OCI-M1 (cell line): ENCODE data around the gene SLC25A1.
"Not testable (repeated sequence)": the region's sequence is repeated elsewhere in the genome, so short reads cannot be mapped to it uniquely, and the experiment has no call there.

ENCODE experiments used
- DNase-seq: peaks from one replicate; lab custom pipeline; 2025; lab: John Stamatoyannopoulos, UW

SLC25A1 gene

DNA sequence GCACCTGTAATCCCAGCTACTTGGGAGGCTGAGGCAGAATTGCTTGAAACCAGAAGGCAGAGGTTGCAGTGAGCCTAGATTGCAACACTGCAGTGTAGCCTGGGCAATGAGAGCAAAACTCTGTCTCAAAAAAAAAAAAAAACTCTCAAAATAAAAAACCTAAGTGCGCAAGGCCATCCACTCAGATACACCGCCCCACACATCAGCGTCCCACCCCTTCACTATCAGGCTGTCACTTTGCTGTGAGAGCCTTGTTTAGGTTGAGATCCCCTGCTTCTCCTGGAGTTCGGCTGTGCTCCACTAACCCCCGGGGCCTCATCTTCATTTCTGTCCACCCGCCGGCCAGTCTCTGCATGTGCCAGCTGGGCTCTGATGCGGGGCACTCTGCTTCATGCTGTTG, 12.1 kb downstream of the SLC25A1 start:
- no peak for DNase-seq

DNA sequence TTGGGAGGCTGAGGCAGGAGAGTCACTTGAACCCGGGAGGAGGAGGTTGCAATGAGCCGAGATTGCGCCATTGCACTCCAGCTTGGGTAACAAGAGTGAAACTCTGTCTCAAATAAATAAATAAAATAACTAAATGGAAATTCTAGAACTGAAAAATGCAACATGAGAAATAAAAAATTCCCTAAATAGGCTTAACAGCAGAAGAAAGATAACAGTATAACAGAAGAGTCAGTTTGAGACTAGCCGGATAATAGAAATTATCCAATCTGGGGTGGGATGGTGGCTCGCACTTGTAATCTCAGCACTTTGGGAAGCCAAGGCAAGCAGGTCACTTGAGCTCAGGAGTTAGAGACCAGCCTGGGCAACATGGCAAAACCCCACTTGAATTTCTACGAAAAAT, 14.1 kb downstream of the SLC25A1 start:
- DNase-seq, result no peak

DNA sequence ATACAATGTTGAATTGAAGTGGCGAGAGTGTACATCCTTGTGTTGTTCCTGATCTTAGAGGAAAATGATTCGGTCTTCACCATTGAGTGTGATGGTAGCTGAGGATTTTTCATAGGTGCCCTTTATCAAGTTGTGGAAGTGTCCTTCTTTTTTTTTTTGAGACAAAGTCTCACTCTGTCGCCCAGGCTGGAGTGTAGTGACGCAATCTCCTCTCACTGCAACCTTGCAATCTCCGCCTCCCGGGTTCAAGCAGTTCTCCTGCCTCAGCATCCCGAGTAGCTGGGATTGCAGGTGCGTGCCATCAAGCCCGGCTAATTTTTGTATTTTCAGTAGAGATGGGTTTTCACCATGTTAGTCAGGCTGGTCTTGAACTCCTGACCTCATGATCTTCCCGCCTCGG, 19.9 kb downstream of the SLC25A1 start:
- not testable (repeated sequence) for DNase-seq

DNA sequence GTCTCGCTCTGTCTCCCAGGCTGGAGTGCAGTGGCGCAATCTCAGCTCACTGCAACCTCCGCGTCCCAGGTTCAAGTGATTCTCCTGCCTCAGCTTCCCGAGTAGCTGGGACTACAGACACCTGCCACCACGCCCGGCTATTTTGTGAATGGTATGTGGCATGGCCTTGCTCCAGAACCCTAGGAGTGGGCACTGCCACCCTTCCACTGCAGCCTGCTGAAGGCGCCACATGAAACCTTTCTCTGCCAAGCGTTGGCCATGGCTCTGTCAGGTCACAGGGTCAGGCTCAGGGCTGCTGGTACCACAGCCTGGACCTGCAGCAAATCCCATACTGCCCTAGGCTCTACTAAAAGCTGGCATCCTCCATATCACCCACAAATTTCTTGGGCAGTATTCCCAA, 22.4 kb downstream of the SLC25A1 start:
- not testable (repeated sequence) for DNase-seq

DNA sequence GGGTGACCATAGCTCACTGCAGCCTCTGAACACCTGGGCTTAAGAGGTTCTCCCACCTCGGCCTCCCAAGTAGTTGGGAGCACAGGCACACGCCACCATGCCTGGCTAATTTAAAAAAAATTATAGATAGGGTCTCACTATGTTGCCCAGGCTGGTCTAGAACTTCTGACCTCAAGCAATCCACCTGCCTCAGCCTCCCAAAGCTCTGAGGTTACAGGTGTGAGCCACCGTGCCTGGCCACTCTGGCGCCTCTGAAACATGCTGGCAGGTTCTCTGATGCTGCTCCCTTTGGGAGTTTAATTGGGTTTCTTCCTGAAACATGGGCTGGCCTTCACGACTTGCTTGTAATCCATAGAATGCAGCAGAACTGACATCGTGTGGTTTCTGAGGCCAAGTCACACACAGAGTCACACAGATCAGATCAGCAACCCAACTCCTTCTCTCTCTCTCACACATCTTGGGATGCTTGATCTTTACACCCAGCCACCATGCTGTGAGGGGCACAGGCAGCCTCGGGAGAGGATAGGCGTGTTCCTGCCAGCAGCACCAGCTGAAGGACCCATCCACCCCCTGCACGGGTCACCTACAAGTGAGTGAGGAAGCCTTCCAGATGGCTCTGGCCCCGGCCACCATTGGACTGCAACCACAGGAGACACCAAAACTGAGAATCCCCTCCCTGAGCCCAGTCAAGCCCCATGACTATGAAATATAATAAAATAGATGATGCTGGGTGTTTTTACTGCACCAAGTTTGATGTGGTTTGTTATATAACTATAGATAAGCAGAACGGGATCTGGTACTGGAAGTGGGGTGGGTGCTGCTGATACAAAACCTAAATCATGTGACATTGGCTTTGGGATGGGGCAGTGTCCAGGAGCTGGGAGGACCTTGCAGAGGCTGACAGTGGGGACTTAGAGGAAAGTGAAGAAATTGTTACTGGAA, 25.3 kb downstream of the SLC25A1 start:
- peak; percentile 87 for DNase-seq

DNA sequence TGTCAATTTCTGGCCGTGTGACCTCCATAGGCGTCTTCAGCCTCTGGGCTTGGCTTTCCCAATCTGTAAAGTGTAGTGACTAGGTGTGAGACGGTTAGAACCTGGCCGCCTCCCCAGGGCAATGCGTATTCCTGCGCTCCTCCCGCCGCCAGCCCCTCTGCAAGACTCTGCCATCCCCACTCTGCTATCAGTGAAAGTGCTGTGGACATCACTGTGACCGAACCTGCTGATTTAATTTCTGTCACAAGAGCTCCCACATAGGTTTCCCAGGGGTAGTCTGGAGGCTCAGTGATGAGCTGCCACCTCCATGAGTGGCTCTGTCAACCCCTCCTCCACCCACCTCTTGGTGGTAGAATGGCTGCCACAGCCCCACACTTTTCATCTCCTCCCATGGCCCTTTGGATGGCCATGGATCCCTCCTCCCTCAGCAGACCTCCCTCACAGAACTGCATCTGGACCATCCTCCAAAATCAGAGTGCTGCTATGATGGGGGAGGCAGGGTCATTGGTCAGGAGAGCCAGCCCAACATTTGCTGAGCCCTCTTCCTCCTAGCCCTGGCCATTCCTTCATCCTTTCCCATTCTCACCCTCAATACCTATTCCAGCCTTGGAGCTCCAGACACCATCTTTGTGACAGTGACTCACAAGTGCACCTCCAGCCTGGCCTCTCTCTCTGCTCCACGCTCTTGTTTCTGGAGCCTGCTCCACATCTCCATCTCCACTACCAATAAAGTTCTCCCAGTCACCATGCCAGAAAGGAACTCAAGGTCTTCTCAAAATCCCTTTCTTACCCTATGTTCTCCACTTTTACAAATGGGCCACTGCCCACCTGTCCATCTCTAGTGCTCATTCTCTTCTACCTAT, 27.0 kb downstream of the SLC25A1 start:
- no peak for DNase-seq

DNA sequence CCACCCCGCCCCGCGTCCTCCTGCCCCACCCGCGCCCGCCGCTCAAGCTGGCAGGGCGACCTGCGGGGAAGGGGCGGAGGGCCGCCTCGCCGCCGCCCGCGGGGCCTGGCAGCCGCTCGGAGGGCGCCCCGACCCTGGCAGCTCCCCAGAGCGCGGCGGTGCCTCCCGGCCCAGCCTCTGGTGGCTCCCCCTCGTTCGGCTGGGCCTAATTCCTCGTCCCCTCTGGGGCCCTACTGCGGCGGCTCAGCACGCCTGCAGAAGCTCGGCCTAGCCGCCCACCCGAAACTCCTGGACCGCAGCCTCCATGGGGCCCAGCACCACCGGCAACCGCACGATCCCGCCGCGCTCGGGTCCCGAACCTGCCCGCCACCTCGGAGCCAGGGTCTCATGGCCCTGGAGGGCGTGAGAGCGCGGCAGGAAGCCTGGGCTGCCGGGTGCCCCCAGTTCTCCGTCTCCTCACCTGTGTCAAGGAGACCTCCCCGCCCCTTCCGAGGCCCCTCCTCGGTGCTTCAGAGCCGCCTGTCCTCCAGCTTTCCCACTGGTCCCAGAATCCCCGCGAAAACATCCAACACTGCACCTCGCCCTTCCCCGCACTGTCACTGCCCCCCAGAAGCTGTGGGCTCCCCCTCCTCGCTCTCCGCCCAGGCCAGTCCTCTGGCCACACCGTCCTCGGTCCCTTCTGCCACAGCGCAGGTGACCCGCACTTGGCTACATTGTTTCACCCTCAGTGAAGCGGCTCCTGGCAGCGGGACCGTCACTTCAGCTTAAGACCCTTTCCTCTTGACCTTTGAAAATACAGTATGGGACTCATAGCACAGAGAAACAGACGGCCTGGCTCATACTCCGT, 27.8 kb downstream of the SLC25A1 start:
- no peak for DNase-seq

DNA sequence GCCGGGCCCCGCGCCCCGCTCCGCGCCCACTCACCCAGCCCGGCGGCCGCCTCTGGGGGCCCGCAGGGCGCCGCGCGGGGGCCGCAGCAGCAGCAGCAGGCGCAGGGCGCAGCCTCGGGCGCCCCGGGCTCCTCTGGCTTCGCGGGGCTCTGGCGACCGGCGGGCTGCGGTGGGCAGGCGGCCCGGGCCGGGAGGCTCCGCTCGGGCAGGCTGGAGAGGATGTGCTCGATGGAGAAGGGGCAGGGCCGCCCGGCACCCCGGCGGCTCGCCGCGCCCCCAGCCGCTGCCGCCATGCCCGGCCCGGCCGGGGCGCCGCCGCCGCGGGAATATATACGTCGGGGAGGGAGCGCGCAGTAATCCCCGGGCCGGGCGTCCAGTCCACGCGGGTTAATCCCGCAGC, 28.5 kb downstream of the SLC25A1 start, which contains the start of gene GSC2:
Gene GSC2, minus strand, starts transcription at position 302 of the 400 bp plus-strand sequence. Its CDS starts 9 bp downstream, at position 293.
- no peak for DNase-seq

DNA sequence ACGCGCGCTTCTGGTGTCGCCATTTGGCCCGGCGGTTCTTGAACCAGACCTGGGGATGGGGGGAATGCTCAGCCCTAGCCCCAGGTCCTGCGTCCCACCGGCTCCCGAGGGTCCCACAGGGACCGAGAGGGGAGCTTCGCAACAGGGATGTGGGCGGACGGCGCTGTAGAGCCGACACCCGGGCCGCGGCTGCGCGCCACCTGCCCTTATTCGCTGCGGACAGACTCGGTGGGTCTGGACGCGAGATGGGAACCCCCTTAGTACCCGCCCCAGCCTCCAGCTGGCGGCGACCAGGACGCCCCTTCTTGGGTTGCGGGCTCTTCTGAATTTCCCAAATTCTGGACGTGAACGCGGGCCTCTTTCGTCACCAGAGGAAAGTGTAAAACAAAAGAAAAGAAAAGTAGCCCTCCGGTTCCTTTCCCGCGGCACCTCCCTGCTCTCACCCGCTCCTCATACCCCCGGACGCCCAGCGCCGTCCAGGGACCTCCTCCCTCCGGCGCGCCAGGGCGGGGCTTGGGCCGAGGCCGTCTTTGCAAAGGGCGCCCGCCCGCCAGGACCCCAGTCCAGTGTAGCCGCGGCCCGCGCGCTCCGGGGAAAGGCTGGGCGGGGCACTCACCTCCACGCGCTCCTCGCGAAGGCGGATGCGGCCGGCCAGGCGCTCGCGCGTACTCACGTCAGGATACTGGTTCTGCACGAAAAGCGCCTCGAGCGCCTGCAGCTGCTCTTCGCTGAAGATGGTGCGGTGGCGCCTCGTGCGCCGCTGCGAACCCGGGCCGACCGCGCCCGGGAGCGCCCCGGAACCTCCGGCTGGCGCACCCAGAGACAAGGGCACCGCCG, 29.3 kb downstream of the SLC25A1 start:
- DNase-seq, result no peak

DNA sequence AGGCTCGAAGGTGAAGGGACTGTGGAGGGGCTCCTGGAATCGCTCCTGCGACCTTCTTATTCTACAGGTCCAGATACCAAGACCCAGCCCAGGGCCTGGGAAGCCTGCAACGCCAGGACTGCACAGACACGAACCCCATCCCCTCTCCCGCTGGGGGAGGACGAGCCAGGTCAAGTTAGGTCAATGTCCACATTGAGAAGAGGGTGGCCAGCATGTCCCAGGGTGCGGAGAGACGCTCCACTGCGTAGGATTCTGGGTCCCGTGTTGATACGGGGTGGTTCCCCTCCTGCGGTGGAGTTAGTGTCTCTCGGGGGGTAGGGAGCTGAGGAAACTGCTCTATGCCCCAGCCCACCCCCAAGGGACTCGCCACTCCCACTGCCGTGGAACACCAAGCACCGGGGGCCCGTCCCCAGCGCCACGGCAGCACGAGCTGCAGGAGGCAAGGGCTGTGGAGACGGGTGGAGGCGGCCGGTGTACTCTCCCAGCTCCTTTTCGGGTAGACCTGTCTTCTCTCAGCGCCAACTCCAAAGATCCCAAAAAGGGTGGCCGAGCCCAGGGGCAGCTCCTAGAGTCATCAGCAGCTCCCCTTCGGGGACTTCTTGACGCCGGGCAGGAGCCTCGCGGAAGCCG, 30.0 kb downstream of the SLC25A1 start:
- DNase-seq, result no peak

DNA sequence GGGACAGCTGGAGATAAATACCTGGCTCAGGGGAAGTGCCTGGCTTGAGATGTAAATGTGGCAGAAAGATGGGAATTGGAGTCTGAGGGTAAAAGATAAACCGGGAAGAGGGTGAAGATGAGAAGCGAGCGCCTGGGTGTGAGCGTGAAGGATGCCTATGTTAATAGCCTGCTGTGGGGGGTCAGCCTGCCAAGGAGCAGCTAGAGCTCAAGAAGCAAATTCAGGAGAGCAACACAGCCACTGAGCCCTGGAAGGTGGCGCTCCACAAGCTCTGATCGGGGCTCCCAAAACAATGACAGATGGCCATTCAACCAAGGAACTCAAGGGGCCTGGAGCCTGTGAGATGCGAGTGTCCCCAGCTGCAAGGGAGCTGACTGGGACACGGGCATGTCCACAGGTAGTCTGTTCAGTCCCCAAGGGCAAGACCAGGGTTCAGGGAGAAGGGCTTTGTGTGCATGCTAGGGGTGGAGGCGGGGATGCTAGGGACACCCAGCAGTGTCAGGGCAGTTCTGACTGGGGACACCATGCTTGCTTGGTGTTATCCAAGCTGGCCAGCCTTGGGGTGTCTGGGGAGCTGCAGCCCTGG, 31.2 kb downstream of the SLC25A1 start:
- DNase-seq, result no peak

DNA sequence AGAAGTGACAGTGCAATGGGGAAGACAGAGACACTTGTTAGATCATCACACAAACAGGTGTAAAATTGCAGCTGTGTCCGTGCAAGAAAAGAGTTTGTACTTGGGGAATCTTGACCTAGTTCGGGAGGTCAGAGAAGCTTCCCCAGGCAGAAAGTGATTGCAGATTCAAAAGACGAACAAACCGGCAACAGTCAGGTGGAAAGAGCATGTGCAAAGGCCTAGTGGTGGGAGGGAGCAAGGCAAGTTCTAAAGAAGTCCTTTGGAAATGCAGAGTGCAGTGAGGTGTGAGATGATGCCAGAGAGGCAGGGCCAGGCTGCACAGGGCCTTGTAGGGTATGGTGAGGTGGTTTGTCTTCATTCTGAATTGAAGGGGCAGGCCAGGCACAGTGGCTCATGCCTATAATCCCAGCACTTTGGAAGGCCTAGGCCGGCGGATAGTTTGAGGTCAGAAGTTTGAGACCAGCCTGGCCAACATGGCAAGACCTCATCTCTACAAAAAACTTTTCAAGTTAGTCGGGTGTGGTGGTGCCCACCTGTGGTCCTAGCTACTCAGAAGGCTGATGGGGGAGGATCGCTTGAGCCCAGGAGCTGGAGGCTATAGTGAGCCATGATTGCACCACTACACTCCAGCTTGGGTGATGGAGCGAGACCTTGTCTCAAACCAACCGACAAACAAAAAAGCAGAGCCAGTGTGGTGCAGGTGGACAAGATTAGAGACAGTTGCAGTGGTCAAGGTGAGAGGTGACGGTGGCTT, 32.1 kb downstream of the SLC25A1 start:
- no peak for DNase-seq

DNA sequence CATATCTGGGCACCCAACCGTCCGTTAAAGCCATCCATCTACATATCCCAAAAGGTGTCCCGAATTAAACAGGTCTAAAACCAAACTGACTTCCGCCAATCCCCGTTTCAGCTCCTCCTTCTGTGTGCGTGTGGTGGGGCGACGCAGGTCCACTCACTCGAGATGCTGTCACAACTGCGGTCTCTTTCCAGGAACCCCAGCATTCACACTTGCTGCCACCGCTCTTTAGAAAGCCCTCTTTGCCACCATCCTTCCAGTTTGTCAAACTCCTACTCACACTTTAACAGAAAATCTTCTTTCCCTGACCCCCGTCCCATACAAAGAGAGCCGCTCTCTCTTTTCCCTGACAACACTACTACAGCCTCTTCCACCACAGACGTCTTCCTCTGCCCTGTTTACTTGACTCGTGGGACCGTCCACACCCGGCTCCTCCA, 34.6 kb downstream of the SLC25A1 start:
- peak; percentile 52 for DNase-seq

DNA sequence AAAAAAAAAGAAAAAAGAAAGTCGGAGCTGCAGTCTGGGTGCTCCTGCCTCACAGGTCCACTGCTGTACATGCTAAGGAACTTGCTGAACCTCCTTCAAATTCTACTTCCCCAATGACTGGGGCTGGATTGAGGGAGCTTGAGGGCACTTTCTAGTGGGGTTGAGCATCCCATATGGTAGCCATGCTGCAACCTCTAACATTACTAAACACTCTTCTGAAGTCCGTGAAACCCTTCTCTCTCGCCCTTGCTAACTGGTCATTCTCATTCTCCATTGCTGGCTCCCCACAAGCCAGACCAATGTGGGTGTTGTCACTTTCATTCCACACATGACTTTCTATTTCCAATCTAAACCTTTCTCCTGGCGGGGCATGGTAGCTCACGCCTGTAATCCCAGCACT, 35.3 kb downstream of the SLC25A1 start:
- DNase-seq, result no peak

DNA sequence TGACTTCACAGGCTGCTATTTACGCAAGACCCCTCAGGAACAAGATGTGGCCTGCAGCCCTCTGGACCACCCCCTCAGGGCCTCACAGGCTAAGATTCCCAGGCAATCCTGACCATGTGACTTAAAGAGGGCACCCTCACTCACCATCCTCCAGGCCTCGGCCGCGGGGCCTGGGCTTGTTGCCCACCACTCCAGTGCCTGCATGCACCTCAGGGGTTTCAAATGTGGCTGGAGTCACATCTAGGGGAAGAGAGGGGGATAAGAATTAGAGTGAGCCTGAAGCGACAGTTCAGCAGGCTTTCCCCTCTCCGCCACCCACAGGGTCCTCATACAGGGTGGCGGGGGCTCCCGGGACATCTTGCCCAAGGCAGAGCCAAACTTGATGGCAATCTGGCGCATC, 36.1 kb downstream of the SLC25A1 start:
- no peak for DNase-seq

DNA sequence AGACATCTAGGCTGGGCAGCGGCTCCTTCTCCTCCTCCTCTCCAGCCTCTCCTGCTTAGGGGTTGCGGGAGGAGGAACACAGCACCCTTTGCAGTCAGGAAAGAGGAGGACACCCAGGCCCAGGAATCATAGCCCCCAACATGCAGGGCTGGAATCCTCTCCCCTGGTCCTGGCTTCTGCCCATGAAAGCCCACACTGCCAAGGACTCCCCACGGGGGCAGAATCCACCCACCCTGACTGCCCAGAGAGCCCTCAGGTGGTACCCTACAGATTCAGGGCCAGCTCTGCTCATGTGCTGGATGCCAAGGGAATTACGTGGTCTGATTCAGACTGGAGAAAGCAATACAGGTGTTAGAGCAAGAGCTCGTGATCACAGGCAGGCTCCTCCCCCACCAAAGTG, 38.6 kb downstream of the SLC25A1 start:
- no peak for DNase-seq

DNA sequence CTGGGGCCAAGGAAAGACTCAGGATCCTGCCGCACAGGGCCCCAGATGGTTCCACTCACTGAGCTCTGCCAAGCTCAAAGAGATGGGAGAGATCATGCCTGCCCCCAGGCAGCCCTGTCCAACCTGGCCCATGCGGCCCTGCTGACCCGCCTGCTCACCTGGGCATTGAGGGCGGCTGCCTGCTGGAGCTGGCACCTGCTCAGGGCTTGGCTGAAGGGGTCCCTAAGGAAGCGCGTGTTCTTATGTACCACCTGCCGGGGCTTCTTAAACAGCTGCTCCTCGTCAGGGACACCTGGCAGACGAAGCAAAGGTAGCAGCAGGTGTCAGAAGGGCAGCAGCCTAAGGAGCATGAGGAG, 39.6 kb downstream of the SLC25A1 start:
- no peak for DNase-seq

DNA sequence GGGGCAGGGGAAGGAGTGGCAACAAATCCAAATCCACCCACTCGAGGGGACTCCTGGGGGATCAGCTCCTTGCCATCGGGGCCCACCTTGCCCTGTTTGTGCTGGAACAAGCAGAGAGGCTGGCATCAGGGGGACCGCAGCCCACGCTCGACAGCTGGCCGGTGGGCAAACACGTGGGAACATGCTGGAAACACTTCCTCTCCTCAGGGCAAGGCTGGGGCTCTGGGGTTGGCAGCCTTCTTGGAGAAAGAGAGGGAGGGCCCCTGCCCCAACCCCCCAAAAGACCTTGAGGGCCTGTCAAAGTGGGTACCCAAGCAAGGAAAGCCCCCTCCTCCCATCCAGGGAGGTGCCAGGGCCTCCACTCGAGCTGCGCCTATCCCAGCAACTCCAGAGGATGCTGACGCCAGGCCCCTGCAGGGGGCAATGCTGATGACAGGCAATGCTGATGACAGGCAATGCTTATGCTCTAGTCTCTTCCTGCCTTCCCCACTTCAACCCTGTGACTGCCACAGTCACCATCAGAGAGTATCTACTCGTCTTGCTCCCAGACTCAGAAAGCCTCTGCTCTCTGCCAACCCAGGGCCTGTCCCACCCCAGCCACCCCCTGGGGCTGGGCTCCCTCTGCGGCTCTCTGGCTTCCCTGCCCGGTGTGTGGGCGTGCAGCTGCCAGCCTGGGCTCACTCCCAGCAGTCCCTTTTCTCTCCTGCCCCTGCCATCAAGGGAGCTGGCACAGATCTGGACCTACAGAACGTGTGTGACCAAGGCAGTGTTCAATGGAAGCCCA, 40.1 kb downstream of the SLC25A1 start:
- DNase-seq, result no peak
